Measurements from ENCODE around the gene NUTM2G. TPM values are rescaled to one million over a fixed set of nuclear protein-coding genes. Genes with fewer than 3 reads are reported as not detected.
"Not testable (repeated sequence)": the region's sequence is repeated elsewhere in the genome, so short reads cannot be mapped to it uniquely, and the experiment has no call there.

NUTM2G gene
- polyA plus RNA-seq, 2 of the 4 experiments (the other 2 are of a cell fraction) = not detected

- not testable (repeated sequence) for FAIRE-seq, H3K9me3 ChIP-seq
- 94% methylated on average over 9 of the region's 15 CpGs for WGBS (ENCODE audit: missing lambda C conversion rate)
Observed at GRCh38 chr9:96935401-96935800, 6.8 kb downstream of the NUTM2G start.

DNA sequence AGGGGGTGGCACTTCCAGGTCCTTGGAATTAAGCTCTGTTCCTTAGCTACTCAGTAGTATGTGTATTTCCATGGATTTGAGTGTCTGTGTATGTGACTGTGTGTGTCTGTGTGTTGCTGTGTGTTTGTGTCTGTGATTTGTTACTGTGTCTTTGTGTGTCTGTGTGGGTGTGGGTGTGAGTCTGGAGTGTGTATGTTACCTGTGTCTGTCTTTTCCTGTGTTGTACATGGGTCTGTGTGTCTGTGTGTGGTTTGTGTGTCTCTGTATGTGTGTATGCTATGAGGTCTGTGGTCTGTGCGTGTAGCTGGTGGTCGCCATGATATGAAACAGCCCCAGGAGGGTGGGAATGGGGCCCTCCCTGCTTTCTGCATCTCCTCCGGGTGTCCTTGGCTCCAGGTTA, 8.8 kb downstream of the NUTM2G start:
- H3K4me1 ChIP-seq; H3K4me2 ChIP-seq; FAIRE-seq; POLR2A ChIA-PET; H3K4me3 ChIP-seq; DNase-seq (ENCODE audit: low read depth in 1 of 2, low spot score in 1 of 2); H3K27ac ChIP-seq; H3K9me3 ChIP-seq; CTCF ChIA-PET: not testable (repeated sequence)
- 95% methylated on average over 3 of the region's 3 CpGs for WGBS (ENCODE audit: missing lambda C conversion rate)
- ATAC-seq = peak in 1 of 2 experiments; percentile 11; a peak in 1 of 6 replicates

More at GRCh38 chr9:96935401-96935800, 6.8 kb downstream of the NUTM2G start:
- POLR2A ChIA-PET; DNase-seq (ENCODE audit: low read depth in 1 of 2, low spot score in 1 of 2); H3K4me2 ChIP-seq; CTCF ChIA-PET; ATAC-seq; H3K4me1 ChIP-seq; H3K27ac ChIP-seq; H3K4me3 ChIP-seq: not testable (repeated sequence)

GRCh38 chr9:96938957-96939665, 10.5 kb downstream of the NUTM2G start:
- POLR2A ChIA-PET; DNase-seq (ENCODE audit: low read depth in 1 of 2, low spot score in 1 of 2); H3K9me3 ChIP-seq; H3K4me1 ChIP-seq; CTCF ChIA-PET; H3K27ac ChIP-seq; H3K4me3 ChIP-seq; H3K4me2 ChIP-seq; FAIRE-seq: not testable (repeated sequence)
- ATAC-seq = peak in 1 of 2 experiments; percentile 30; a peak in 1 of 6 replicates
- WGBS (ENCODE audit: missing lambda C conversion rate) = no CpG with 5 or more reads among the region's 10 CpGs

DNA sequence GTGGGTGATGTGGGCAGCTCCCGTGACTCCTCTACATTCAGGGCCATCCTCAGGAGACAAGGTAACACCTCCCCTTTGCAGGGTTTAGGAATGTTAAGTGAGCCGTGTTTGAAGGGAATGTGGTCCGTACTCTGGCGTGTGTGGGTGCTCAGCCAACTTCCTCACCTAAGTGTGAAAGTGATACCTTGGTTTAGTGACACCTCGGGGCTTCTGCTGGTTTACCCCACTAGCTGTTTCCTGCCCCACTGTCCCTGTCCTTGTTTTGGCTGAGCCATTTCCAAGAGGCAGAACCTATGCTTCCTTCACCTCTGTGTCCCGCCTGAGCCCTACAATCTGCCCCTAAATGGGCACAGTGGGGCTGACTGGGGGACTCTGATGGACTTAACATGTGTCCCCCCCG, 12.3 kb downstream of the NUTM2G start:
- FAIRE-seq; POLR2A ChIA-PET; DNase-seq (ENCODE audit: low read depth in 1 of 2, low spot score in 1 of 2); H3K4me2 ChIP-seq; H3K27ac ChIP-seq; ATAC-seq; H3K9me3 ChIP-seq; H3K4me1 ChIP-seq; H3K4me3 ChIP-seq; CTCF ChIA-PET: not testable (repeated sequence)
- 93% methylated on average over 3 of the region's 7 CpGs for WGBS (ENCODE audit: missing lambda C conversion rate)

DNA sequence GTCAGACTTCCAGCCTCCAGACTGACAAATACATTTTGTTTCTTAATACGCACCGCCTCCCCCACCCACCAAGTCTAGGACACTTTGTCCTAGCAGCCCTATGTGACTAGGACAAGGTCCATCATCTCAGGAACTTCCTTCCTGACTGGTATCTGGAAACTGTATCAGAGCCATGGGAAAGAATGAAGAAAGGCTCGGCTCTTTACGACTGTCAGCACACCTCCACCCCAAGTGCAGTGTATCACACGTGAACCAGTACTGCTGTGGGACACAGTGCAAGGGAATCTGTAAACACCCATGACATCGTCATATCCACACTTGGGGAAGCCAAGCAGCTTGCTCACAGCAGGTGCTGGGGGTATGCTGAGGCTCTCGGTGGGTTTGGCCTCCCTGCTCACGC, 13.0 kb downstream of the NUTM2G start:
- H3K4me2 ChIP-seq; H3K4me1 ChIP-seq; DNase-seq (ENCODE audit: low read depth in 1 of 2, low spot score in 1 of 2); FAIRE-seq; POLR2A ChIA-PET; CTCF ChIA-PET; H3K4me3 ChIP-seq; H3K27ac ChIP-seq; H3K9me3 ChIP-seq; ATAC-seq: not testable (repeated sequence)
- no CpG with 5 or more reads among the region's 8 CpGs for WGBS (ENCODE audit: missing lambda C conversion rate)

DNA sequence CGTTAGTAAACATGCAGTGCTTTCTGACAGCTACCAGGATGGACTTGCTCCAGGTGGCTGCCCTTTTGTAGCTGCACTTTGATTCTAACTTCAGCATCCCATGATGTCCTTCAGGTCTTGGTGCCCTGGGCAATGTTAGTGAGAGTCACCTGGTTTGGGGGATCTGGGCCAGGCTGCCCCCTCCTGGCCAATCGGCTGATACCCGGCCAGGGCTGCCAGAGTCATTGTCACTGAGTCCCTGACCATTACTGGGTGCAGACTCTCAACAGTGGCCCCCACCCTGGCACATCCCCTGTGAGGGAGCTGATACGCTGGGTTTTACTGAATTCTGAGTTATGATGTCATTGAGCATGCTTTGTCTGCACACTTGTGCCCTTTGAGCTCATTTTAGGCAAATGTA, 13.5 kb downstream of the NUTM2G start:
- POLR2A ChIA-PET; H3K27ac ChIP-seq; H3K4me1 ChIP-seq; H3K4me3 ChIP-seq; CTCF ChIA-PET; H3K9me3 ChIP-seq; FAIRE-seq; H3K4me2 ChIP-seq; DNase-seq (ENCODE audit: low read depth in 1 of 2, low spot score in 1 of 2): not testable (repeated sequence)
- WGBS (ENCODE audit: missing lambda C conversion rate) = no CpG with 5 or more reads among the region's 4 CpGs
- ATAC-seq = peak; percentile 51 to 63; a peak in 4 of 6 replicates

GRCh38 chr9:96949346-96949745, 20.7 kb downstream of the NUTM2G start:
- ATAC-seq; H3K4me1 ChIP-seq; H3K4me3 ChIP-seq; CTCF ChIA-PET; H3K27ac ChIP-seq; FAIRE-seq; H3K9me3 ChIP-seq; POLR2A ChIA-PET; H3K4me2 ChIP-seq; DNase-seq (ENCODE audit: low read depth in 1 of 2, low spot score in 1 of 2): not testable (repeated sequence)
- WGBS (ENCODE audit: missing lambda C conversion rate) = 90% methylated on average over 1 of the region's 1 CpG

DNA sequence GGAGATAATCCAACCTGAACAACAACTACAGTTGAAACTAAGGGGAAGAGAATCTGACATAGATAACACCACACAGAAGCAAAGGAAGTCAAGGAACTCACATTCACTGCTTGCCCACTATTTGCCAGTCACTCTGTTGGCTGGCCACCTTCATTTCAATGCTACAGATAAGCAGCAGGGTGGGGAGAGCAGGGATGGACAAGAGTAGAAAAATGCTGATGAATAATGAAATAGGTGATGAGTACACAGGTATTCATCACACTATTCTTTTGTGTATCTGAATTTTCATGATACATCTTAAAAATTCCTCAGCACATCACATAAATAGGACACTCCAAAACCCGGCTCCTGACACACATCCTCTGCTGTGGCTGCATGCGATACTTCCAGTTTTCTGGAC, 21.9 kb downstream of the NUTM2G start:
- DNase-seq (ENCODE audit: low read depth in 1 of 2, low spot score in 1 of 2); POLR2A ChIA-PET; FAIRE-seq; H3K4me1 ChIP-seq; H3K4me2 ChIP-seq; ATAC-seq; H3K4me3 ChIP-seq; H3K9me3 ChIP-seq; H3K27ac ChIP-seq; CTCF ChIA-PET: not testable (repeated sequence)
- WGBS (ENCODE audit: missing lambda C conversion rate) = no CpG with 5 or more reads among the region's 2 CpGs

DNA sequence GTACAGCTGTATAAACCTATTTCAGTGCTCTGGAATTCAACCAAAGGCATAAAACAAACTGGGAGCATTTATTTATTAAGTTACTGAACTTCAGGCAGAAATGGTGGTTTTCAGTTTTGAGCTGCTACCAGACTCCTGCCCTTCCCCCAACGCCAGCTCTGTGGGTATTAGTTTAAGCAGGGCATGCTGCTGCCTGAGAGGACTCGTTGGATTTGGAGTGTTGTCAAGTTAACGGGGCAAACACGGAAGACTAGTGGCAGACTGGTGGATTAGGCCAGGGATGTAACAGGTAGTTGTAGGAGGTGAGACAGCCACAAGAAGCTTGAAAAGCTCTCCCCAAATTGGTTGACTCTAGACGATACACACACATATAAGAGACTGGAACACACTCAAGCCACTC, 38.9 kb downstream of the NUTM2G start:
- H3K27ac ChIP-seq; H3K4me3 ChIP-seq; DNase-seq (ENCODE audit: low read depth in 1 of 2, low spot score in 1 of 2); FAIRE-seq; H3K4me2 ChIP-seq; H3K4me1 ChIP-seq; POLR2A ChIA-PET; ATAC-seq; CTCF ChIA-PET; H3K9me3 ChIP-seq: not testable (repeated sequence)
- 76% methylated on average over 5 of the region's 5 CpGs for WGBS (ENCODE audit: missing lambda C conversion rate)

- H3K27ac ChIP-seq; H3K9me3 ChIP-seq; H3K4me1 ChIP-seq; H3K4me2 ChIP-seq; DNase-seq (ENCODE audit: low read depth in 1 of 2, low spot score in 1 of 2); H3K4me3 ChIP-seq; POLR2A ChIA-PET; ATAC-seq; CTCF ChIA-PET; FAIRE-seq: not testable (repeated sequence)
- 93% methylated on average over 2 of the region's 2 CpGs for WGBS (ENCODE audit: missing lambda C conversion rate)
Observed at GRCh38 chr9:96972552-96972951, 43.9 kb downstream of the NUTM2G start.

DNA sequence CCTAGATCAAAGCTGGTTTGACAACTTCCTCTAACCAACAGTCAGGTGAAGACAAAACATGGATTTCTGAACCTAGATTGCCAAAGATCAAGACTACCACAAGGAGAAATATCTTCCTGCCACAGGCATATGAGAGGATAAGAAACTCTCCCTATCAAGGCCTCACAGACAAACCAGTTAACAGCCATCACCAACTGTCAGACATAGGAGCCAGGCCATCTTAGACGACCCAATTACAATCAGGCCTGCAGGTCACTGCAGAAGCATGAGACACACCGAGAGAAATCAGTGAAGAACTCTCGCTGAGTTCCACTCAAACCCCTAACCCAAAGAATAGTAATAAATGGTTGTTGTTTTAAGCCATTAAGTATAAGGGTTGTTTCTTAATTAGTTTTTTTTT, 45.4 kb downstream of the NUTM2G start:
- POLR2A ChIA-PET; ATAC-seq; H3K4me1 ChIP-seq; FAIRE-seq; DNase-seq (ENCODE audit: low read depth in 1 of 2, low spot score in 1 of 2); H3K4me2 ChIP-seq; H3K4me3 ChIP-seq; H3K9me3 ChIP-seq; H3K27ac ChIP-seq; CTCF ChIA-PET: not testable (repeated sequence)
- 90% methylated on average over 3 of the region's 3 CpGs for WGBS (ENCODE audit: missing lambda C conversion rate)

- CTCF ChIA-PET; H3K4me3 ChIP-seq; H3K4me1 ChIP-seq; H3K9me3 ChIP-seq; FAIRE-seq; ATAC-seq; DNase-seq (ENCODE audit: low read depth in 1 of 2, low spot score in 1 of 2); H3K27ac ChIP-seq; H3K4me2 ChIP-seq: not testable (repeated sequence)
- WGBS (ENCODE audit: missing lambda C conversion rate) = 93% methylated on average over 7 of the region's 7 CpGs
- POLR2A ChIA-PET = interaction anchor here (0.6 kb wide), 1 partner anchor 56 kb away, joined by 6 read pairs; no protein-coding TSS in a partner anchor
Observed at GRCh38 chr9:96983496-96984122, 55.0 kb downstream of the NUTM2G start.

Measured in A549 (cell line).